Effector CD8-positive, alpha-beta T cell (primary cell): ENCODE measurements around the gene SMU1.
"Not testable (repeated sequence)": the region's sequence is repeated elsewhere in the genome, so short reads cannot be mapped to it uniquely, and the experiment has no call there.

ENCODE experiments used
- DNase-seq: peaks from one replicate; lab custom pipeline; 2025; lab: John Stamatoyannopoulos, UW

SMU1 gene

DNA sequence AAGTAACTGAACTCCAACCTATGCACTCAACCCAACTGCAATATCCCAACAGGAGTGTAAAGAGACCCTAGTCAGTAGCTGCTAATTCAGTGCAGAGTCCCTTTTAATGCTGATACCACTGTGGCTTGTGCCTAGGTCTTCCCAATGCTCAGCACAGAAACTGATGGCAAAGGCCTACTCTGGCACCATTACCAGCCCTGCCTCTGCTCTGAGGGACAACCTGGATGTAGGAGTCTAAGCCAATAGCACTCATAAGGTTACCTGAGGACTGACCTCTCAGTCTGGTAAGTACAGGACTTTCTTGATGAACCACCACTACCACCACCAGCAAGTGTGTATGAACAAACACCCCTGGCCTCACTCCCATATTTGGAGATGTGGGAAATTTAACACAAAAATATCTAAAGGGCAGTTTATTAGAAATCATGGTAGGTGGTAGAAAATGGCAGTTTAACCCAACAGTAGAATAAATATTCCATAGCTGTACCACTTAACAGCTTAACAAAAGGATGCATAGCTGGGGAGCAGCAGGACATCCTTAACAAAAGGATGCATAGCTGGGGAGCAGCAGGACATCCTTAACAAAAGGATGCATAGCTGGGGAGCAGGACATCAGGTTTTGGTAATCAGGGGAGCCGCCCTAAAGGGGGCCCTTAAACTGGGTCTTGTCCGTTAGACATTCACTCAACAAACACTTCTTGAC is 62.4 kb downstream of the SMU1 start:
- DNase-seq = no peak

DNA sequence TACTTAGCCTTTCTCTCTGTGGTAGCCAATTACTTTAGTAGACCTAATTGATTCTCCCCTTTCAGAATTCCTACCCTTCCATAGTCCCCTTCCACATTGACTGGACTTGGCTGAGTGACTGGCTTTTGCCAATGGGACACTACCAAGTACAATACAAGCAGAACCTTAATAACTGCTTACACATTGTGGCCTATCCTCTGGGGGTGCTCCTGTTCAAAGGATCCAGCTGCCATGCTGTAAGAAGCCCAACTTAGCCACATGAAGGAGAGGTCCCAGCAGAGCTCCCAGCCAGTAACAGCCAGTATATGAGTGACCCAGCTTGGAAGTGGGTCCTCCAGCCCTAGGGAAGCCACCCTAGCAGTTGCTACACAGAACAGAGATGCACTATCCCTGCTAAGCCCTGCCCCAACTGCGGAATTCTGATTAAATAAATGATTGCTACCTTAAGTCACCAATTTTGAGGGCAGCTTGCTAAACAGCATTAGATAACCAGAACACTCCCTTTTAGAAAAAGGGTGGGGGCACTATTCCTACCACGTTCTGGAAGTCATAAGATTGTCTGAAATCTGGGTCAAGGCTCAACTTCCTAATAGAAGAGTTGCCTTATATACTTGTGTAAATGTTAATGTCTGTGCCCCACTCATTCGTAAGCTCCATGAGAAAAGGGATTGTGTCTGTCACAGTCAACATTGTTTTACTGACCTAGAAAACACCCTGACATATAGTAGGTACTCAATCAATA is 64.0 kb downstream of the SMU1 start:
- no peak for DNase-seq

DNA sequence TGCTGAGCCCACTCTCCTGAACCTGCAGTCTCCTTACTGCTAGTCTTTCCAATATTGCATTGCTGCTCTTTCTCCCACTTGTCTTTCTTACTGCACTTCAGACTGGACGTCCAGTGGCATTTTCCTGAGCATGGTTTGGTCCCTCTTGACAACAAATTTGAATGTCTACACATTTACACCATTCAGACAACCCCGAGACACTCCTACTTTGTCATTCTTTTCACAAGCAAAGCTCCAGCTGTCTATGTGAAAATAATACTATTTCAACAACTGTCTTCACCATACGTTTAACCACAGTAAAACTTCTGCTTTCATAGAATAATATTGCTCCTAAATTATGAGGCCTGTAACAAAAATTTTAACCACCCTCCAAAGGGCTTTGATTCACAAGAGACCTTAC is 64.6 kb downstream of the SMU1 start:
- DNase-seq = no peak

GRCh38 chr9:33007755-33008154 is 68.7 kb downstream of the SMU1 start:
- DNase-seq = no peak

GRCh38 chr9:33005335-33005734 is 71.1 kb downstream of the SMU1 start:
- not testable (repeated sequence) for DNase-seq

DNA sequence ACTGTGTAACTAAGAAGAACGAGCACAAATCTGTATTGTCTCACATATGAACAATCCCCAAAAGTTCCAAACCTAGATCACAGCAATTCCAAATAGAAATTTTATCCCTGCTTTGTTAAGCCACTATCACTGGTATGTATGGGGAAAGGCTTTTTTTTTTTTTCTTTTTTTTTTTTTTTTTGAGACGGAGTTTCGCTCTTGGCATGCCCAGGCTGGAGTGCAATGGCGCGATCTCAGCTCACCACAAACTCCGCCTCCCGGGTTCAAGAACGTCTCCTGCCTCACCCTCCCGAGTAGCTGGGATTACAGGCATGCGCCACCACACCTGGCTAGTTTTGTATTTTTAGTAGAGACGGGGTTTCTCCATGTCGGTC is 75.8 kb downstream of the SMU1 start:
- not testable (repeated sequence) for DNase-seq

DNA sequence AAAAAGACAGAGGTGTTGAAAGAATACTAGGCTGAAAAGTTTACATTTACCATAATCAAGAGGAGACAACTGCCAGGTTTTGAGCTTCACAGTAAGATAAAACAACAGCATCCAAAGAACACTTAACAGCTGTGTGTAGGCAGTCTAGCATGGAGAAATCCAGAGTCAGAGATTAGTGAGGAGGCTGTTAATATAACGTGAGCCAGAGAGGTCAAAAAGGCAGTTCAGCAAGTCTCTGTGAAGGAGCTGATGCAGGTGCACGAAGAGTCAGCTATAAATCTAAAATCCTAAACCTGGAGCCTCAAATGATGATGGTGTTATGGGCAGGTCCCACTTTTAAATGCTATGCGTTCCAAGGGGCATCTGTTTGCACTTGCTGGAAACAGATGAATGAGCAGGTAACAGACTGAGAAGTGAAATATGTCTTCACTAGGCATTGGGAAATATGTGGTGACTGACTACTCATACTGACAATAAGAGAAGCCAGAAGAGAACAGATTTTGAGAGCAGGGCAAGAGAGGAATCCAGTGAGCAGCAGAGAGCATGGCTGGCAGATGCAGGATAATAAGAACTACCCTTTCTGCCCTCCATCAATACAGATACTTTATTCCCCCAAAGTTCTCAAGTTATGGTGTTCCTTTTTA is 83.8 kb downstream of the SMU1 start:
- DNase-seq = no peak

GRCh38 chr9:32991897-32992594 is 84.4 kb downstream of the SMU1 start:
- DNase-seq = no peak
